ENCODE results near the gene FICD.

FICD gene

DNA sequence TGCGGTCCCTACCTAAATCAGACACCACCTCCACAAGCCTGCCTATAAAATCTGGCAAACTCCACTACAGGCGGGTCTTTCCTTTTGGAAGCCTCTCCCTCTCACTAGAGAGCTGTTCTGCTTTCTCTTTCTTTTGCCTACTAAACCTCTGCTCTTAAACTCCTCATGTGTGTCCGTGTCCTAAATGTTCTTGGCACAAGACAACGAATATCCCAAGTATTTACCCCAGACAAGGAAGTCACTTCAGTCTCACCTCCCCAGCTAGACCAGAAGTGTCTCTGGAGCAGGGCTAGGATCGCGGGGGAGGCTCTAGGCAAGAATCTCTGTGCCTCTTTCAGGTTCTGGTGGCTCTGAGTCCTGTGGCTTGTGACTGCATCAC is 37.2 kb upstream of the FICD start:
- Histone ChIP-seq H3F3A (ENCODE audit: insufficient read depth, low read length) (no peaks in the 10 kb centered on the region), H3K9me2 (ENCODE audit: low read depth, low read length) (no peaks in the 10 kb centered on the region), H3K79me2 (ENCODE audit: insufficient read depth, low read length) (no peaks in the 10 kb centered on the region), H3K4me1 (ENCODE audit: insufficient read depth, low read length, severe bottlenecking) (no peaks in the 10 kb centered on the region), H3K27ac (ENCODE audit: low read depth, low read length, poor library complexity, severe bottlenecking) (no peak overlapping the region), H3K36me3 (ENCODE audit: insufficient read depth, low read length) (no peaks in the 10 kb centered on the region), H2AFZ (ENCODE audit: low read length) (no peak overlapping the region), H3K9me3 (ENCODE audit: low read length) (no peaks in the 10 kb centered on the region), H3K27me3 (ENCODE audit: insufficient read depth, low read length) (no peaks in the 10 kb centered on the region), H3K9ac (ENCODE audit: low read length) (no peak overlapping the region), H4K20me1 (ENCODE audit: insufficient read depth, low read length) (no peaks in the 10 kb centered on the region), H3K4me3 (ENCODE audit: low read depth, low read length, poor library complexity, severe bottlenecking) (no peak overlapping the region), H3K4me2 (ENCODE audit: low read length) (no peak overlapping the region)
- no peak for TF ChIP-seq EZH2 (IDR thresholded peaks at IDR 0.05; ENCODE audit: borderline replicate concordance, low read length)
- TF ChIP-seq, protein P1, sequence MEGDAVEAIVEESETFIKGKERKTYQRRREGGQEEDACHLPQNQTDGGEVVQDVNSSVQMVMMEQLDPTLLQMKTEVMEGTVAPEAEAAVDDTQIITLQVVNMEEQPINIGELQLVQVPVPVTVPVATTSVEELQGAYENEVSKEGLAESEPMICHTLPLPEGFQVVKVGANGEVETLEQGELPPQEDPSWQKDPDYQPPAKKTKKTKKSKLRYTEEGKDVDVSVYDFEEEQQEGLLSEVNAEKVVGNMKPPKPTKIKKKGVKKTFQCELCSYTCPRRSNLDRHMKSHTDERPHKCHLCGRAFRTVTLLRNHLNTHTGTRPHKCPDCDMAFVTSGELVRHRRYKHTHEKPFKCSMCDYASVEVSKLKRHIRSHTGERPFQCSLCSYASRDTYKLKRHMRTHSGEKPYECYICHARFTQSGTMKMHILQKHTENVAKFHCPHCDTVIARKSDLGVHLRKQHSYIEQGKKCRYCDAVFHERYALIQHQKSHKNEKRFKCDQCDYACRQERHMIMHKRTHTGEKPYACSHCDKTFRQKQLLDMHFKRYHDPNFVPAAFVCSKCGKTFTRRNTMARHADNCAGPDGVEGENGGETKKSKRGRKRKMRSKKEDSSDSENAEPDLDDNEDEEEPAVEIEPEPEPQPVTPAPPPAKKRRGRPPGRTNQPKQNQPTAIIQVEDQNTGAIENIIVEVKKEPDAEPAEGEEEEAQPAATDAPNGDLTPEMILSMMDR (IDR thresholded peaks at IDR 0.05; ENCODE audit: low read length), result no peak

DNA sequence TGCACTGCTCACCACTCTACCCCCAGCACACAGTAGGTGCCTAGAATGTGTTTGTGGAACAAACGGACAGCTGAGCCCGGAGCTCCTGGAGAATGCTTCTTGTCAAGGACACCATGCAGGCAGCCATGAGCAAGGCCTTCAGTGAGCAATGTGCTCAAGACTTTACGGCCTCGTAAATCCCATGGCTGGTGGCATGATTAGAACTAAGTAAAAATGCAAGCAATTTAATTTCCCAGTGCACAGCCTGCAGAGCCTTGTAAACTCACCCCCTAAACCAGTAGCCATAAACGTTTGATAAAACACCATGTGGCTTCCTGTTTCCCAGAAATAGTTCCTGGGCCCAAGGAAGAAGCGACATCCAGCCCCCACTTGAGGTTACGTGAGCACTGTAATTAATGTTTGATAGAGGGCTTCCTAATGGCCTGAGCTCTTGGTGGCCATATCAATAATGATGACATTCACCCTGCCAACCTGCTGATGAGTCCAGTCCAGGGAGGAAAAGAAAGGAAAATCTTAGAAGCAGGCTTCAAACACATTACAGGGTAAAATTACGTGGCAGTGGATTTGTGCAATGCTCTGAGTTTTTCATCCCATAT is 36.4 kb upstream of the FICD start:
- no peaks in the 10 kb centered on the region for H3K9me3 ChIP-seq (ENCODE audit: low read length)
- no peaks in the 10 kb centered on the region for H3K9me2 ChIP-seq (ENCODE audit: low read depth, low read length)
- H3K27me3 ChIP-seq (ENCODE audit: insufficient read depth, low read length), result no peaks in the 10 kb centered on the region
- no peak overlapping the region for H3K4me3 ChIP-seq (ENCODE audit: low read depth, low read length, poor library complexity, severe bottlenecking)
- H3K4me1 ChIP-seq (ENCODE audit: insufficient read depth, low read length, severe bottlenecking), result no peaks in the 10 kb centered on the region
- no peaks in the 10 kb centered on the region for H3F3A ChIP-seq (ENCODE audit: insufficient read depth, low read length)
- H4K20me1 ChIP-seq (ENCODE audit: insufficient read depth, low read length), result no peaks in the 10 kb centered on the region
- no peak overlapping the region for H3K27ac ChIP-seq (ENCODE audit: low read depth, low read length, poor library complexity, severe bottlenecking)
- no peaks in the 10 kb centered on the region for H3K36me3 ChIP-seq (ENCODE audit: insufficient read depth, low read length)
- H3K79me2 ChIP-seq (ENCODE audit: insufficient read depth, low read length), result no peaks in the 10 kb centered on the region
- no peak overlapping the region for H2AFZ ChIP-seq (ENCODE audit: low read length)
- H3K4me2 ChIP-seq (ENCODE audit: low read length), result no peak overlapping the region
- H3K9ac ChIP-seq (ENCODE audit: low read length), result no peak overlapping the region
- TF ChIP-seq EZH2 (IDR thresholded peaks at IDR 0.05; ENCODE audit: borderline replicate concordance, low read length), result no peak
- TF ChIP-seq, protein P1 (IDR thresholded peaks at IDR 0.05; ENCODE audit: low read length), result no peak

DNA sequence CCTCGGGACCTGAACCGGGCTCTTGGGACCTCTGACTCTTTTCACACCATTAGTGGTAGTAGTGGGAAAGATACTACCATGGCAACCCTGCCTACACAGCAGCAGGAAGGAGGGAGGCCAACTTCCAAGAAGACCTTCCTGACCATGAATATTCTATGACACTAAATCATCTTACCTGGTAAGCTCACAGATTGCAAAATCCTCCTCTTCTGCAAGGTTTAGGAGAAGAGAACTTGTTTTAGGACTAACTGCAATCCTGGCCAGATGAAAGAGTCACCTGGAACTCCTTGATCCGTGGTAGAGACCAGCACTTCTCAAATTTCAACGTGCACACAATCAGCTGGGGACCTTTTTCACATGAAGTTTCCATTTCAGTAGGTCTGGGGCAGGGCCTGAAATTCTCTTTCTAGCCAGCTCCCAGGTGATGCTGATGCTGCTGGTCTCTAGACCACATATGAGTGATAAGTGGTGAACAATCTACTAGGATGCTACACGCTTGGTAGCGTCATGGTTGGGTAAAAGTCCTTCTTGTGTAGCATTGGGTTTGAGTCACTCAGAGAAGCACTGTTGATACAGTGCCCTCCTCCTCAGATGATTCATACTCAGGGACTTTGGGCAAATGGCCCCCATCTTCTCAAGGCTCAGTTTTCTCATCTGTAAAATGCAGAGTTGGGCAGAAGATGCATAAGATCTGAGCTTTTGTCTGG is 35.6 kb upstream of the FICD start:
- no peak overlapping the region for H3K4me3 ChIP-seq (ENCODE audit: low read depth, low read length, poor library complexity, severe bottlenecking)
- no peaks in the 10 kb centered on the region for H3K4me1 ChIP-seq (ENCODE audit: insufficient read depth, low read length, severe bottlenecking)
- H3K27ac ChIP-seq (ENCODE audit: low read depth, low read length, poor library complexity, severe bottlenecking), result no peak overlapping the region
- no peaks in the 10 kb centered on the region for H4K20me1 ChIP-seq (ENCODE audit: insufficient read depth, low read length)
- no peak overlapping the region for H2AFZ ChIP-seq (ENCODE audit: low read length)
- H3K9me2 ChIP-seq (ENCODE audit: low read depth, low read length), result no peaks in the 10 kb centered on the region
- no peaks in the 10 kb centered on the region for H3K36me3 ChIP-seq (ENCODE audit: insufficient read depth, low read length)
- H3K27me3 ChIP-seq (ENCODE audit: insufficient read depth, low read length), result no peaks in the 10 kb centered on the region
- H3F3A ChIP-seq (ENCODE audit: insufficient read depth, low read length), result no peaks in the 10 kb centered on the region
- no peak overlapping the region for H3K9ac ChIP-seq (ENCODE audit: low read length)
- no peak overlapping the region for H3K4me2 ChIP-seq (ENCODE audit: low read length)
- no peak for TF ChIP-seq EZH2 (IDR thresholded peaks at IDR 0.05; ENCODE audit: borderline replicate concordance, low read length)
- TF ChIP-seq, protein P1 (IDR thresholded peaks at IDR 0.05; ENCODE audit: low read length), result no peak
- no peaks in the 10 kb centered on the region for H3K79me2 ChIP-seq (ENCODE audit: insufficient read depth, low read length)
- no peaks in the 10 kb centered on the region for H3K9me3 ChIP-seq (ENCODE audit: low read length)
